GM21367 (cell line): Measurements from ENCODE around the gene HES7.

Source experiments
- ATAC-seq: cut with Tn5 transposase; IDR thresholded peaks from one replicate; pipeline ENCODE4 v1.9.1; 2021; ENCODE audit not compliant: unreplicated experiment

Gene HES7

DNA sequence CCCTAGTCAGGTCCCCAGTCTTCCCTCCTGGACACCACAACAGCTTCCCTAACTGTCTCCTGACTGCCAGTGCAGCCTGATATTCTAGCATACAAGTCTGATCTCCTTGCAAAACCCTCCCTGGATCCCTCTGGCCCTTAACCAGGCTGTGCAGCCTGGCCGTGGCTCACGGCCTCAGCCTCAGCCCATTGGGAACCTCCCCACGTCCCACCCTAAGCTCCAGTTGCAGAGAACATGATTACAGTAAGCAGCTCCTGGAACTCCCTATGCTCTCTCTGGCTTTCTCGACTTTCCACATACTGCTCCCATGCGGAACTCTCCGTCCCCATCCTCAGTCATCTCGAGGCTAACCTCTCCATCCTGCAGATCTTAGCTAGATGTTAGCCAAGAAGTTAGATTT lies 49.4 kb downstream of the HES7 start:
- no peak for ATAC-seq

DNA sequence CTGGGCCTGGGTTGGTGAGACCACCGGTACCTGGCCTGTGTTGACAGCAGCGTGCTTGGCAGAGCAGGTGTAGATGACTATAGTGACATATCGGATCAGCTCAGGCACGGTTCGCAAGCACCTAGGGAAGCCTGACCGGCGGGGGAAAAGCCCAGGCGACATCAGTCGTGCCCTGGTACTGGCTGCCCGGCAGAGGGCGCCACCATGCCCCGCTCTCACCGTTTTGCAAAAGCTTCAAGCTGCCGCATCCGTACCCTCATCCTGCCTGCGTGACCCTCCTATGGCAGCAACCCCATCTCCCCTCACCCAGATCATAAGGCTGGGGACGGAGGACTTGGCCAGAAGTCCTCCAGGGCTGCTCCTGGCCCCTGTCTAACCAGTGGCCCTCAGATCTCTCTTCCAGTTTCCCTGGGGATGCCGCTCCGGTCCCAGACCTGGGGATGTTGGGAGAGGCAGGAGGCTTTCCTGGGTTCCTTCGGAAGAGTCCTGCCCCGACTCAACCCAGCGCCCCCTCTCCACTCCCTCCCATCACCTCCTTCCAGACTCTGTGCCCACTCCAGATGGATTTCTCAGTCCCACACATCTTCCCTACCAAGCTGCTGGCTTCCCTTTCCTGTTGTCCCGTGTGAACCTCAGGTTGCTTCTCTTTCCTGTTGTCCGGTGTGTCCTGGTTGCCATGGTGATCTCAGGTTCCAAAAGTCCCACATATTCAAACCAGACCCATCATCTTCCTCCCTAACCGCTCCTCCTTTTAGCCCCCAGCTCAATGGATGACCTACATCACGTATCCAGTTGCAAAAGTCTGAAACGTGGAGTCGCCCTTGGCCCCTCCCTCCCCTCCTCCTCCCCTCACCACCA lies 50.0 kb downstream of the HES7 start:
- ATAC-seq, result no peak

DNA sequence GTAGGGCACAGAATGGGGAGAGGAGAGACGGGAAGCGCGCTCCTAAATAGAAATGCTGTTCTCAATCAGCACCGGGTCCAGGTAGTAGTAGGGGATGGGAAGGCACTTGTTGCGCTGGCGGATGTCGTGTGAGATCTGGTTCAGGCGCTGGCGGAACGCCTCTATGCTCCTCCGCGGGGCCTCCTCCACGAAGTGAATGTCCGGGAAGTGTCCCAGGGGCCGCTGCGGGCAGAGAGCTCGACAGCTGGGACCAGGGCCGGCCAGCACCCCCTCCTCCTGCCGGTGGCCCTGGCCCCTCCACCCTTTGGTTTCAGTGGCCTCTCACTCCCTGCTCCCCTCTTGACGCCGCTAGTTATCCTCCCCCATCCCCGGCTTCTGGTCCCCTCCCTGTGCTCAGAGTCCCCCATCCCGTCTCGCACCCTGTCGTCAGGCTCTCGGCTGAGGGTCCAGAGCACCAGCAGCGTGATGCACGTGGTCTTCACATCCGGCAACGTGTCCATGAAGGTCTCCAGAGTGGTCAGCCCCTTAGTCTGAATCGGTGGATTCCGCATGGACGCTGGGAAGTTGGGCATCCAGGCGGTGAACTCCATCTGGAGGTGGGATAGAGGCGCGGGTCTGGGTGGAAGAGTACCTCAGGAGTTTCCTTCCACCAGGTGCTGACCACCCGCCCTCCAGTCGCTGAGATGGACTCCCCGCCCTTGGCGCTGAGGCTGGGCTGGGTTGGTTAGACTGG lies 51.0 kb downstream of the HES7 start:
- ATAC-seq, result no peak

DNA sequence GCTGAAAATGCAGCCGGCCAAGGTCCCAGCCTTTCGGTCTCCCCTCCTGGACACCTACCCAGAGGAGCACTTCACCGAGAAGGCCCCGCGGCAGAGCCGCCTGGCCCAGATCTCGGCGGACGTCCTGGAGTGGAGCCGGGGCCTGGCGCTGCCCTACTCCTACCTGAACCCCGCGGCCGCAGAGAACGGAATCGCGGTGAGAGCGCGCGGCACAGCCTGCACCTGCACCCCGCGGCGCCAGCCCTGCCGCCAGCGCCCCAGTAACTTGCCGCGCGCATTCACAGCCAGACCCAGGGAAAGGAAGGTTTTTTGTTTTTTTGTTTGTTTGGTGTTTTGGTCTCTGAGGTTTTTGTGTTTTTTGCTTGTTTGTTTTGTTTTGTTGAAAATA lies 51.6 kb downstream of the HES7 start:
- no peak for ATAC-seq

DNA sequence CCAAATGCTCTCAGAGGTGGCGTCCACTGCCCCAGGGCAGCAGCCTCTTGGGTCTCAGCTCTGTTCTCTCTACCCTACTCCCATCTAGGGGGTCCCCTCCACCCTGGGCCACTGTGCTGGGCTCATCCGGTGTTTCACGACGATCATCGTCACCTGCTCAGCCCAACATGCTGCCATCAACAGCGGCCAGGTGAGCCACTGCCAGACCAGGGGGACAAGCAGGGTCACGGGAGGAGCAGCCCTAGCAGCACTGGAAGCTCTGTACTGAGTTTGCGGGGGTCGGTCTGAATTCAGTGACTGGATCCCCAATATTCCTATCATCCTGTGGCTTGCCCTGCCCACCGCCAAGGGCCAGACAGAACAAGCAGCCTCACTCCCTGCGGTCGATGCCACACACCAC lies 52.4 kb downstream of the HES7 start:
- no peak for ATAC-seq
